Measurements from ENCODE around the gene SDE2.
"Not testable (repeated sequence)": the region's sequence is repeated elsewhere in the genome, so short reads cannot be mapped to it uniquely, and the experiment has no call there.

Gene SDE2

DNA sequence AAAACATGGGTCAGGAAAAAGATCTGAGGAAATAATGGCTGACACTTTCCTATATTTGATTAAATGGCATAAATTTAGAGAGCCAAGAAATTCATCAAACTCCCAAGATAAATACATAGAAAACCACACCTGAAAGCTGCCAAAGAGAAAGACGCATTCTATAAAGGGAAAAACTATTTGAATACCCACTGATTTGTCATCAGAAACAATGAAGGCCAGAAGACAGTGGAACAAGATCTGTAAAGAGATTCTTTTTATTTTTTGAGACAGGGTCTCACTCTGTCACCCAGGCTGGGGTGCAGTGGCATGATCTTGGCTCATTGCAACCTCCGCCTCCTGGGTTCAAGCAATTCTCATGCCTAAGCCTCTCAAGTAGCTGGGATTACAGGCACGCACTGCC, 17.4 kb downstream of the SDE2 start:
- ATAC-seq (replicated peaks; ENCODE audit: extremely low read depth, poor library complexity, severe bottlenecking) (no peak), DNase-seq (ENCODE audit: low spot score in 2 of 2) (no peak)
- H3K4me3 Mint-ChIP-seq, result no peak overlapping the region
- peaks cover 75% of the 10 kb centered on the region for H3K36me3 Mint-ChIP-seq (ENCODE audit: insufficient read depth)
- H3K4me1 Mint-ChIP-seq, result peaks cover 19% of the 10 kb centered on the region
- H3K27ac Mint-ChIP-seq (ENCODE audit: low read depth), result no peak overlapping the region
- H3K27me3 Mint-ChIP-seq, result no peaks in the 10 kb centered on the region
- H3K9me3 Mint-ChIP-seq, result no peaks in the 10 kb centered on the region

DNA sequence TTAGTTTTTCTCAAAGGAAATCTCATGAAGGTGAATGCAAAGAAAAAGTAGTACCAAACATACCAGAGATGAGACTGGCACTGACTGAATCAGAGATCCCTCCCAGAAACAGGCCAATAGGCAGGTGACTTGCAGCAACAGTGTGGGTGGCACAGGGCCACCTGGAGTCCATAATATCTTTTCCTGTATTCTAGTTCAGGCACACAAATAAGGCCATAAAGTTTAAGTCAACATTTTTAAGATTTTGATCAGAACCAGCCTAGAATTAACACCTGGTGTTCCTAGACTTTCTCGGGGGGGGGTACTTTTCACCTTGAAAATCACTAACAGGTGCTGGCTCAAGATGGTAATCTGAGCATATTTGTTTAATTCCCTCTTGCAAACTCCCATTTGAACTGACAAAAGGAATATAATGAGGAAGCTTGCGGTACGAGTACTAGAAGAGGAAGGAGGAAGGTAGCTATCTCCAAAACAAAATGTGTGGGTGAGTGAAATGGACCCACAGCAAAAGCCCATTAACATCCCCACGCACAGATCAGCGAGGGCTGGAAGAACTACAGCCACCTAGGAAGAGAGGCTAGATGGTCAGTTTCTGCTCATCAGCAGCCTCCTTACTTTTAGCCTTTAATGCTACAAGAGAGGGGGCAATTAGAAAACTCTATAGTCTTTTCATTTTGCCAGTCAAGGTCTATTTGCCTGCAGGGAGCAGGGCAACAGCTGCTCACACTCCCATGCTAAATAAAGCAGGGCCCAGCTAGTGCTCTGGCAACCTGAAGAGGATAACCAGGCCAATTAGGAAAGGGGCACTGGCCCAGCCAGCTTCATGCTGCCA, 18.9 kb downstream of the SDE2 start:
- ATAC-seq (replicated peaks; ENCODE audit: extremely low read depth, poor library complexity, severe bottlenecking) (no peak), DNase-seq (ENCODE audit: low spot score in 2 of 2) (no peak)
- Mint-ChIP-seq H3K27me3 (no peaks in the 10 kb centered on the region), H3K4me3 (no peak overlapping the region), H3K27ac (ENCODE audit: low read depth) (no peak overlapping the region), H3K4me1 (peaks cover 13% of the 10 kb centered on the region), H3K36me3 (ENCODE audit: insufficient read depth) (peaks cover 62% of the 10 kb centered on the region), H3K9me3 (no peaks in the 10 kb centered on the region)

GRCh38 chr1:225979421-225979820, 19.7 kb downstream of the SDE2 start:
- Mint-ChIP-seq H3K27ac (ENCODE audit: low read depth) (no peak overlapping the region), H3K4me3 (no peak overlapping the region), H3K27me3 (no peaks in the 10 kb centered on the region), H3K9me3 (no peaks in the 10 kb centered on the region), H3K4me1 (peaks cover 13% of the 10 kb centered on the region), H3K36me3 (ENCODE audit: insufficient read depth) (peaks cover 56% of the 10 kb centered on the region)
- ATAC-seq (replicated peaks; ENCODE audit: extremely low read depth, poor library complexity, severe bottlenecking) (no peak), DNase-seq (ENCODE audit: low spot score in 2 of 2) (no peak)

- ATAC-seq (replicated peaks; ENCODE audit: extremely low read depth, poor library complexity, severe bottlenecking) (no peak), DNase-seq (ENCODE audit: low spot score in 2 of 2) (no peak)
- no peak overlapping the region for H3K4me3 Mint-ChIP-seq
- no peaks in the 10 kb centered on the region for H3K9me3 Mint-ChIP-seq
- peaks cover 46% of the 10 kb centered on the region for H3K36me3 Mint-ChIP-seq (ENCODE audit: insufficient read depth)
- peaks cover 7% of the 10 kb centered on the region for H3K4me1 Mint-ChIP-seq
- no peaks in the 10 kb centered on the region for H3K27me3 Mint-ChIP-seq
- no peak overlapping the region for H3K27ac Mint-ChIP-seq (ENCODE audit: low read depth)
These were observed 21.0 kb downstream of the SDE2 start for GRCh38 chr1:225977937-225978748.

- not testable (repeated sequence) for H3K27ac Mint-ChIP-seq (ENCODE audit: low read depth)
These were observed 24.0 kb downstream of the SDE2 start for GRCh38 chr1:225975146-225975545.

GRCh38 chr1:225974454-225974853, 24.7 kb downstream of the SDE2 start:
- DNase-seq (ENCODE audit: low spot score in 2 of 2), result no peak
- H3K27me3 Mint-ChIP-seq, result no peaks in the 10 kb centered on the region
- no peaks in the 10 kb centered on the region for H3K4me1 Mint-ChIP-seq
- H3K4me3 Mint-ChIP-seq, result no peak overlapping the region
- H3K27ac Mint-ChIP-seq (ENCODE audit: low read depth), result no peak overlapping the region
- H3K36me3 Mint-ChIP-seq (ENCODE audit: insufficient read depth), result peaks cover 22% of the 10 kb centered on the region
- H3K9me3 Mint-ChIP-seq, result no peaks in the 10 kb centered on the region
- no peak for ATAC-seq (replicated peaks; ENCODE audit: extremely low read depth, poor library complexity, severe bottlenecking)

More at GRCh38 chr1:225975146-225975545, 24.0 kb downstream of the SDE2 start:
- not testable (repeated sequence) for H3K4me1 Mint-ChIP-seq; DNase-seq (ENCODE audit: low spot score in 2 of 2); H3K27me3 Mint-ChIP-seq; H3K4me3 Mint-ChIP-seq; H3K9me3 Mint-ChIP-seq; ATAC-seq (replicated peaks; ENCODE audit: extremely low read depth, poor library complexity, severe bottlenecking)
- peaks cover 27% of the 10 kb centered on the region for H3K36me3 Mint-ChIP-seq (ENCODE audit: insufficient read depth)

DNA sequence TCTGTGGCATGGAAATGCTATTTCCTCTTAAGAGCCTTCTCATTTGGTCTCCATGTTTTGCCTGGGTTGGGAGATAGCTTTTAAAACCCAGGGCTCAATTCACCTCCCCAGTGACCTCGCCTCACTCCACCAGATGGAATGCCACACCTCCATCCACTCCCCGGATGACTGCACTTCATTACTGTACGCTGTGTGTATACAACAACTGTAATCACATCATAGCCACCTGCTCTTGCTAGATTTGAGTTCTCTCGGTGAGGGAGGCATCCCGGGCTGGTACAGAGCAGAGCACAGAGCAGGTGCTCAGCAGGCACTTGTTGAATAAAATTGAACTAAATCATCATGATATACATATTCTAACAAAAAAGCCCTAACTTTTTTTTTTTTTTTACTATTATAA, 26.0 kb downstream of the SDE2 start:
- no peaks in the 10 kb centered on the region for H3K9me3 Mint-ChIP-seq
- ATAC-seq (replicated peaks; ENCODE audit: extremely low read depth, poor library complexity, severe bottlenecking) (no peak), DNase-seq (ENCODE audit: low spot score in 2 of 2) (no peak)
- H3K36me3 Mint-ChIP-seq (ENCODE audit: insufficient read depth), result peaks cover 12% of the 10 kb centered on the region
- H3K4me1 Mint-ChIP-seq, result no peaks in the 10 kb centered on the region
- H3K4me3 Mint-ChIP-seq, result no peak overlapping the region
- no peaks in the 10 kb centered on the region for H3K27me3 Mint-ChIP-seq
- H3K27ac Mint-ChIP-seq (ENCODE audit: low read depth), result no peak overlapping the region

GRCh38 chr1:225972344-225973152, 26.6 kb downstream of the SDE2 start:
- no peaks in the 10 kb centered on the region for H3K27me3 Mint-ChIP-seq
- ATAC-seq (replicated peaks; ENCODE audit: extremely low read depth, poor library complexity, severe bottlenecking) (no peak), DNase-seq (ENCODE audit: low spot score in 2 of 2) (no peak)
- no peak overlapping the region for H3K4me3 Mint-ChIP-seq
- H3K4me1 Mint-ChIP-seq, result no peaks in the 10 kb centered on the region
- peaks cover 9% of the 10 kb centered on the region for H3K36me3 Mint-ChIP-seq (ENCODE audit: insufficient read depth)
- H3K27ac Mint-ChIP-seq (ENCODE audit: low read depth), result no peak overlapping the region
- H3K9me3 Mint-ChIP-seq, result no peaks in the 10 kb centered on the region

- not testable (repeated sequence) for H3K9me3 Mint-ChIP-seq; ATAC-seq (replicated peaks; ENCODE audit: extremely low read depth, poor library complexity, severe bottlenecking); H3K27me3 Mint-ChIP-seq; H3K4me3 Mint-ChIP-seq; H3K27ac Mint-ChIP-seq (ENCODE audit: low read depth); DNase-seq (ENCODE audit: low spot score in 2 of 2); H3K36me3 Mint-ChIP-seq (ENCODE audit: insufficient read depth); H3K4me1 Mint-ChIP-seq
These were observed 28.5 kb downstream of the SDE2 start for GRCh38 chr1:225970592-225971157.

- not testable (repeated sequence) for H3K4me3 Mint-ChIP-seq; H3K4me1 Mint-ChIP-seq; H3K9me3 Mint-ChIP-seq; H3K27me3 Mint-ChIP-seq; DNase-seq (ENCODE audit: low spot score in 2 of 2); H3K27ac Mint-ChIP-seq (ENCODE audit: low read depth); ATAC-seq (replicated peaks; ENCODE audit: extremely low read depth, poor library complexity, severe bottlenecking); H3K36me3 Mint-ChIP-seq (ENCODE audit: insufficient read depth)
These were observed 29.4 kb downstream of the SDE2 start for GRCh38 chr1:225969751-225970150.

DNA sequence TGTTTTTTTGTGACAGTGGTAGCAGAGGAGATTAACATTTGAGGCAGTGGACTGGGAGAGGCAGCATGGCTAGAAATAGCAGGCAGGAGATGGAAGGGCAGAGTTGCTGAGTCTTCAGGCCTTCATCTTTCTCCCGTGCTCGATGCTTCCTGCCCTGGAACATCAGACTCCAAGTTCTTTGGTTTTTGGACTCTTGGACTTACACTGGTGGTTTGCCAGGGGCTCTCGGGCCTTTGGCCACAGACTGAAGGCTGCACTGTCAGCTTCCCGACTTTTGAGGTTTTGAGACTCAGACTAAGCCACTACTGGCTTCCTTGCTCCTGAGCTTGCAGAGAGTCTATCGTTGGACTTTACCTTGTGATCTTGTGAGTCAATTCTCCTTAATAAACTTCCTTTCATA, 33.9 kb downstream of the SDE2 start:
- H3K4me3 Mint-ChIP-seq, result no peak overlapping the region
- no peaks in the 10 kb centered on the region for H3K9me3 Mint-ChIP-seq
- H3K27me3 Mint-ChIP-seq, result no peaks in the 10 kb centered on the region
- peaks cover 1% of the 10 kb centered on the region for H3K36me3 Mint-ChIP-seq (ENCODE audit: insufficient read depth)
- DNase-seq (ENCODE audit: low spot score in 2 of 2), result no peak
- H3K4me1 Mint-ChIP-seq, result peaks cover 5% of the 10 kb centered on the region
- ATAC-seq (replicated peaks; ENCODE audit: extremely low read depth, poor library complexity, severe bottlenecking), result no peak
- H3K27ac Mint-ChIP-seq (ENCODE audit: low read depth), result no peak overlapping the region
